ENCODE results near the gene OR51B4.

- no peak for TF ChIP-seq CTCF (optimal IDR thresholded peaks at IDR 0.05 in 1 of 3, IDR thresholded peaks at IDR 0.05 in 1 of 3, conservative IDR thresholded peaks at IDR 0.05 in 1 of 3; ENCODE audit: extremely low read depth in 1 of 3, insufficient read depth in 2 of 3, low read length in 3 of 3)
- TF ChIP-seq EZH2 (IDR thresholded peaks at IDR 0.05; ENCODE audit: low read length), result no peak
Measured at GRCh38 chr11:5269715-5270147, 32.0 kb downstream of the OR51B4 start, which contains the start of gene HBE1.
